WERI-Rb-1 (cell line): ENCODE measurements around the gene LY86.

Source experiments
- DNase-seq: peaks from one replicate; pipeline ENCODE4 v3.0.0-alpha.2; 2020
- H3K27ac ChIP-seq: fragments of 250-450 bp; sonication (Bioruptor Pico); 2 replicates; pipeline ENCODE4 v1.5.1; 2020; ENCODE audit warnings: mild to moderate bottlenecking, moderate library complexity
- H3K27me3 ChIP-seq: fragments of 250-450 bp; sonication (Bioruptor Pico); 2 replicates; pipeline ENCODE4 v1.5.1; 2021; ENCODE audit warnings: mild to moderate bottlenecking, low read depth, moderate library complexity; ENCODE audit not compliant: insufficient read depth, severe bottlenecking
- H3K36me3 ChIP-seq: fragments of 250-450 bp; sonication (Bioruptor Pico); 2 replicates; pipeline ENCODE4 v1.5.1; 2020; ENCODE audit warnings: mild to moderate bottlenecking, moderate library complexity
- H3K4me3 ChIP-seq: 2 replicates; pipeline ENCODE4 v1.5.1; 2011; ENCODE audit warnings: low read depth, mild to moderate bottlenecking, control low read depth, low read length
- H3K9me3 ChIP-seq: fragments of 250-450 bp; sonication (Bioruptor Pico); 2 replicates; pipeline ENCODE4 v1.5.1; 2021; ENCODE audit warnings: mild to moderate bottlenecking, moderate library complexity; ENCODE audit not compliant: severe bottlenecking
- CTCF ChIP-seq: IDR thresholded peaks from 2 replicates; pipeline ENCODE4 v1.5.1; 2011; ENCODE audit warnings: low read depth, mild to moderate bottlenecking, control low read depth, inconsistent platforms, low read length

The LY86 gene

GRCh38 chr6:6695625-6696276, 107.2 kb downstream of the LY86 start:
- no peaks in the 10 kb centered on the region for H3K27me3 ChIP-seq
- peaks cover 11% of the 10 kb centered on the region for H3K9me3 ChIP-seq
- no peak for TF ChIP-seq CTCF
- H3K36me3 ChIP-seq: no peaks in the 10 kb centered on the region
- no peak overlapping the region; the same call in 1 of the 2 replicates for H3K27ac ChIP-seq
- H3K4me3 ChIP-seq: no peak overlapping the region
- no peak for DNase-seq

- Histone ChIP-seq H3K36me3 (no peaks in the 10 kb centered on the region), H3K27me3 (no peaks in the 10 kb centered on the region), H3K9me3 (peaks cover 2% of the 10 kb centered on the region), H3K4me3 (no peak overlapping the region), H3K27ac (peak overlapping the region; percentile 89)
- TF ChIP-seq CTCF: peak; percentile 94
- DNase-seq: peak; percentile 96
These were observed 108.5 kb downstream of the LY86 start for GRCh38 chr6:6696867-6697531.

GRCh38 chr6:6697620-6698019, 109.1 kb downstream of the LY86 start:
- peak overlapping the region; percentile 89 for H3K27ac ChIP-seq
- no peak overlapping the region for H3K4me3 ChIP-seq
- no peaks in the 10 kb centered on the region for H3K9me3 ChIP-seq
- no peaks in the 10 kb centered on the region for H3K27me3 ChIP-seq
- peak; percentile 97 for DNase-seq
- H3K36me3 ChIP-seq: no peaks in the 10 kb centered on the region
- no peak for TF ChIP-seq CTCF

- Histone ChIP-seq H3K4me3 (no peak overlapping the region), H3K27me3 (no peaks in the 10 kb centered on the region), H3K27ac (no peak overlapping the region), H3K9me3 (no peaks in the 10 kb centered on the region), H3K36me3 (no peaks in the 10 kb centered on the region)
- DNase-seq: no peak
- TF ChIP-seq CTCF: no peak
These were observed 111.3 kb downstream of the LY86 start for GRCh38 chr6:6699741-6700367.

- Histone ChIP-seq H3K4me3 (no peak overlapping the region), H3K9me3 (no peaks in the 10 kb centered on the region), H3K36me3 (no peaks in the 10 kb centered on the region), H3K27ac (no peak overlapping the region), H3K27me3 (no peaks in the 10 kb centered on the region)
- TF ChIP-seq CTCF: no peak
- DNase-seq: no peak
These were observed 112.1 kb downstream of the LY86 start for GRCh38 chr6:6700407-6701270.
